IPS DF 19.7 (cell line): Measurements from ENCODE around the gene GTSE1.

Source experiments
- DNase-seq: peaks from one replicate; pipeline ENCODE4 v3.0.0-alpha.2; 2013; ENCODE audit warnings: low read depth, low spot score

GTSE1 gene

GRCh38 chr22:46351131-46351735 lies 54.6 kb downstream of the GTSE1 start:
- DNase-seq, result no peak

GRCh38 chr22:46351767-46352166 lies 55.1 kb downstream of the GTSE1 start:
- DNase-seq, result no peak

DNA sequence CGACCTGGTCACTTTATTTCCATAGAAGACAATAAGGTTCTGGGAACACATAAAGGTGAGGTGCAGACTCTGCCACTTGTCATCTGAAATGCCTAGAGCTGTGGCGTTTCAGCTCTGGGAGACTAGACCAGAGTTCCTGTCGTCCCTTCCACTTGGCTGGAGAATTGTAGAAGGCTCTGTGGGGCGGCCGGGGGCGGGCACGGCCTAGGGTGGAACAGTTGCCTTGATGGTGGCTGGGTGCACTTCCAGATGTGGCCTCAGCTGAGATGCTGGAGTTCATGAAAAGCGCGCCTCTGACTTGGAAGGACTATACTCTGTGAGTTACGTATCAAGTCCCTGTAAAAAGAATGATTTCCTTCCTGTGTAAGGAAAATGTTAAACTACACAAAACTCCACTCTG lies 55.6 kb downstream of the GTSE1 start:
- no peak for DNase-seq

DNA sequence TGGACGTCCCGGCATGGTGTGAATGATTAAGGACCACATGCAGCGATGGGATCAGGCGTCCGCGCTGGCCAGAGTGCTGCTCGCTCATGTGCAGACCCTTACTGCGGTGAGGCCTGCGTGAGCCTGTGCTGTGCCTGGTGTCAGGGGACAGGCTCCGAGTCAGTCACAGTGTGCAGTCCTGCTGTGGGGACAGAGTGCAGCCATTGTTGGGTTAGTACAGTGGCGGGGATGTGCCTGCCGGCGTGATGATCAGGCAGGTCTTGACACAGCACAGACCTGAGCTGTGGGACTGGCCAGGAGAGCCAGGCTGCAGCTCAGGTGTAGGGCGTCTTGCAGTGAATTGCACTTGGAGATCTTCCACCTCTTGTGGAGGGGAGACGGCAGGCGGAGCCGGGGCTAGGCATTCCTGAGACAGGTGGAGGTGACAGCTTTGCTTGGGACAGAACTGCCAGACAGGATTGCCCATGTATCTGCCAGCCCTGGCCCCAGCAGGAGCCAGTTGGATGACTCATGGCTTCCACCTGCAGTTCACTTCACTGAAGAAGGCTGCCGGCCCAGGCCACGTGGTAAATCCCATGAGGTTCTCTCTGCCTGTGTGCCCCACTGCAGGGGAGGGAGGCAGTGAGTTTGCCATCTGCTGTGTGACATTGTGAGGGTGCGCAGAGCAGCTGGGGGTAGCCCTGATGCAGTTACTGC lies 56.2 kb downstream of the GTSE1 start:
- no peak for DNase-seq

GRCh38 chr22:46353483-46354105 lies 56.9 kb downstream of the GTSE1 start:
- DNase-seq, result no peak

DNA sequence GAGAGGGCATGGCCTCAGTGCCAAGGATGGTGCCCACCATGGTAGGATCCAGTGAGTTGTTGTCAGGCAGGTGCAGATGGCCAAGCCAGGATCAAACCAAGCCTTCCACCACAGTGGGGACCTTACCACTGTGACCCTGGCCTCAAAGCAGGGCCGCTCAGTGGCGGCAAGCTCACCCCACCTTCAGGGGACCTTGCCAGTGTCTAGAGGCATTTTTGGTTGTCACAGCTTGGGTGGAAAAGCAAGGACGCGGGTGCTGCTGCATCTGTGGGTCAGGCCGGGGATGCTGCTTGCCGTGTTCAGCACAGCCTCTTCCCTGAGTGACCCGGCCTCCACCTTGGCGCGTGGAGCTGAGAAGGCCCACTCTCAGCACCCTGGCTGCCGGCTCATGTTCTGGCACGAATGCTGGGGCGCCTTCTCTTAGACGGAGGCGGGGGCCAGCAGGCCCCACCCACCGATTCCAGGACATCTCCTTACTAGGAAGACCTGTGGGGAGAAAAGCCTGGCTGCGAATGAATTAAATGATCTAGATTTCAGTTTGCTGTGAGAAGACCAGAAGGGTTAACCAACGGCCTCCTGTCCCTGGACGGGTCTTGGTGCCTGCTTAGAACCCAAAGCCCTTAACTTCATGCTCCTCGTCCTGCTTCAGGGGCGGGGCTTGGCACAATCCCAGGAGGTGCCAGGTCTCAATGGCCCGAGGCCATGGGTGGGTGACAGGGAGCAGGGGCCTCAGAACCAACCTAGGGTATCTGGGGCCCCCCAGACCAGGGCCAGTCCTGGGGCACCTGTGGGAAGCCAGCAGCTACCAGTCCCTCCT lies 57.7 kb downstream of the GTSE1 start:
- DNase-seq, result no peak

DNA sequence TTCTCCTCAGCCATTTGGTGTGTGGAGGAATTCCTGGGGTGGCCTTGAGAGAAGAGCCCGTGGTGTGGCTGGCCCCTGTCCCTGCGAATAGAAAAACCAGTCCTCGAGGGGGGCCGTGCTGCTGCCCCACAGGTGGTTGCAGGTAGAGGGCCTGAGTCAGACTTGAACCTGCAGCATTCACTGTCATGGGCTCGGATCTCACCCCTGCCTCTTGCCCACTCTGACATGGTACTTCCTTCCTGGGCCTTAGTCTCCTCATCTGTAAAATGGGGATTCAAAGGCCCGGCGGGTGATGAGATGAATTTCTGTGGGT lies 58.3 kb downstream of the GTSE1 start:
- no peak for DNase-seq

DNA sequence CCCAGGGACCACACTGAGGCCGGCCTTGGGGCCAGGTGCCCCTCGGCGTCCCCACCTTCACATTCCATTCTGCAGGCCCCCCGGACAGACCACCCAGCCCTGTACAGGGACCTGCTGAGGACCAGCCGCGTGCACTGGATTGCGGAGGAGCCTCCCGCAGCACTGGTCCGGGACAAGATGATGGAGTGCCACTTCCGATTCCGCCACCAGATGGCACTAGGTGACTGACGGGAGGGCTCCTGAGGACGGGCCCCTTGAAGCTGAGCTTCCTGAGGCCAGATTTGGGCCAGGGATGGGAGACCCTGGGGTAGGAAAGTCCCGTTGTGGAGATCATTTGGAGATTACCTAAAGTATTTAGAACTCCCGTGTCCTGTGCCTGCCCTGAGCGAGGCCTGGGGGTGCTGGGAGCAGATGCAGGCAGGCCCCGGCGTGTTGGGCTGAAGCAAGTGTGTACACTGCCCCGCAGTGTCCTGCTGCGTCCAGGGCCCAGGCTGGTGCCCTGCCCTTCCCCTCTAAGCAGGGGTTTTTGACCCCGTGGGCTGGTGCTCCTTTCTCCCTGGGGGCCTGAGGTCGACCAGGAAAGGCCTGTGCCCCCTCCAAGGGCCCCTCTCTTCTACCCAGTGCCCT lies 58.8 kb downstream of the GTSE1 start:
- no peak for DNase-seq

GRCh38 chr22:46355996-46356471 lies 59.4 kb downstream of the GTSE1 start:
- no peak for DNase-seq

- no peak for DNase-seq
Measured at GRCh38 chr22:46356496-46357480, 60.1 kb downstream of the GTSE1 start.

GRCh38 chr22:46357711-46358520 lies 61.2 kb downstream of the GTSE1 start:
- DNase-seq, result no peak

GRCh38 chr22:46358766-46359165 lies 62.1 kb downstream of the GTSE1 start:
- no peak for DNase-seq

GRCh38 chr22:46359362-46359761 lies 62.7 kb downstream of the GTSE1 start:
- DNase-seq, result no peak

DNA sequence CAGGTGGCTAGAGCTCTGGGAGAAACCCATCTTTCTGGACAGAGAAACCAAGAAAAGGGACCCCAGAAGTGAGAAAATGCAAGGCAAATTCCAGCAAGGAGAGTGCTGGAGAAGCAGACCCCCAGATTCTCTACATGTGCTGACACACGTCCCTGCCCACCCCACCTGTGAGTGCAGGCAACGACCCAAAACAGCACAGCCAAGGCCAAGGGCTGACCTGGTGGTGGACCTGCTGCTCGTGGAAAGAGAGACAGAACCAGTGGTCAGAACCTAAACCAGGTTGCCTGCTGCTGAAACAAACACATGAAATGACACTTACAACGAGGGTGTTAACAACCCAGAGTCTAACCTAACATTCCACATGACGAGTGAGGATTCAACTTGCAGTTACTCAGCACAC lies 63.4 kb downstream of the GTSE1 start:
- DNase-seq, result no peak

- DNase-seq, result no peak
Measured at GRCh38 chr22:46360891-46361290, 64.2 kb downstream of the GTSE1 start.

DNA sequence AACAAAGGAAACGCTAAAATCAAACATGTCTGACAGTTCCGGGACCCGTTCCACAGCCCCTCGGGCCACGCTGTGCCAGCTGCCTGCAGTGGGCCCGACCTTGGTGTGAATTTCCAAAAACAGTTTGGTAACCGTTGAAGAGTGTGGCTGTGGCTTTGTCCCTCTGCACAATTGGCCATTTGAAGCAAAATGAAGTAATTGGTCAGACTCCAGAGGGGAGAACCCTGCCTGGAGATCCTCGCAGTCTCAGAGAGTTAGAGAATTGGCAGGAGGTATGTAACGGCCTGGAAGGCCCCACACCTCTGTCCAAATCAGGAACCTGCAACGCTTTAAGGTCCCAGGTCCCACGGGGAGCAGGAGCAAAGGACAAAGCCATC lies 65.1 kb downstream of the GTSE1 start:
- no peak for DNase-seq

DNA sequence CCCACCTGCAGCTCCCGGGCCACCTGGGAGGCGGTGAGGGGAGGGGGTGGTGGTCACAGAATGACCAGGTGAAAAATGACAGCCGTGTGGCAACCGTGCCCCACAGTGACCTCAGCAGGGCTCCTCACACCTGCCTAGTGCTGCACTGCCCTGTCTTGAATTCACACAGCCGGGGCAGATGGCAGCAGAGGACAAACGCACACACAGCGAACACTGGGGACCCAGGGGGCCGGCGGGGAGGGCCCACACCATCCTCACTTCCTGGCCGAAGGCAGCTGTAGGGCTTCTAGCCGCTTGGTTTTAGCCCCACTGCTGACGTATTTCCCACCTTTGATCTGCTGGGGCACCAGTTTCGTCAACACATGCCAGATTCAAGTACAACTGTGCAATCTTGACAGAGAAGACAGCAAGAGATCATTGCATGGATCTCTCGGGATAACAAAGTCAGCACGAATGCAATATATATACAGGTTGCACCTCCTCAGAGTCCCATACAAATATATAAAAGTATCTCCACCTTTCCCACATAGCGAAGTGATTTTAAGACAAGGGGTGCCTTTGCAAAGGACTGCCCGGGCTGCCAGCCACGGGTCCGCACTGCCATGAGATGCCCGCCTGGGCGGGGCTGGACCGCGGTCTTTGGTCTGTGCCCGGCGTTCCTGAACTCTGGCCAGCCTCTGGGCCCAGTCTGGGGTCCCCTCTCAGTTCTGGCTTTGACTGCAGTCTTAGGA lies 65.7 kb downstream of the GTSE1 start:
- DNase-seq, result no peak

- no peak for DNase-seq
Measured at GRCh38 chr22:46362934-46363515, 66.4 kb downstream of the GTSE1 start.
